MCF 10A (cell line): ENCODE results near the gene PLCG2. TPM values are rescaled to one million over a fixed set of nuclear protein-coding genes. Genes with fewer than 3 reads are reported as not detected.
A peak's percentile ranks its signal among the peaks of the same experiment; 100 is the strongest.

Experiments
- BruUV-seq: library from RNA; stranded (reverse); fragments of 400-500 nt; replicated peaks from 2 replicates; lab custom pipeline; 2021; lab: Mats Ljungman, UMichigan
- CTCF ChIA-PET: fragments of 300-600 bp; sonication (Branson Sonifier 250); formaldehyde crosslinking; extraction: SDS; loops from one replicate; lab custom pipeline; 2021; ENCODE audit warnings: antibody characterized with exemption, inconsistent platforms; lab: Yijun Ruan, JAX
- POLR2A ChIA-PET: fragments of 300-600, 350-650 bp; sonication (Branson Sonifier 250); formaldehyde crosslinking; extraction: SDS; loops from one replicate; lab custom pipeline; 2020; ENCODE audit warnings: antibody characterized with exemption, inconsistent platforms; lab: Yijun Ruan, JAX
- DNase-seq: peaks from one replicate; pipeline ENCODE4 v3.0.0-alpha.2; 2018; ENCODE audit not compliant: unreplicated experiment
- H3K27ac Mint-ChIP-seq: one replicate; pipeline ENCODE4 v1.8.0; 2022; ENCODE audit warnings: mild to moderate bottlenecking, low read depth, mixed read lengths; ENCODE audit not compliant: unreplicated experiment
- H3K27me3 Mint-ChIP-seq: one replicate; pipeline ENCODE4 v1.8.0; 2022; ENCODE audit warnings: mixed read lengths; ENCODE audit not compliant: insufficient read depth, unreplicated experiment
- H3K36me3 Mint-ChIP-seq: one replicate; pipeline ENCODE4 v1.8.0; 2022; ENCODE audit warnings: mild to moderate bottlenecking, moderate library complexity, mixed read lengths; ENCODE audit not compliant: insufficient read depth, unreplicated experiment
- H3K4me1 Mint-ChIP-seq: one replicate; pipeline ENCODE4 v1.8.0; 2022; ENCODE audit warnings: mixed read lengths; ENCODE audit not compliant: insufficient read depth, unreplicated experiment
- H3K4me3 Mint-ChIP-seq: one replicate; pipeline ENCODE4 v1.8.0; 2022; ENCODE audit warnings: mild to moderate bottlenecking, moderate library complexity, mixed read lengths; ENCODE audit not compliant: unreplicated experiment
- H3K9me3 Mint-ChIP-seq: one replicate; pipeline ENCODE4 v1.8.0; 2022; ENCODE audit warnings: mixed read lengths; ENCODE audit not compliant: unreplicated experiment
- intact Hi-C: fragments of 100-400 bp; cut with micrococcal nuclease; formaldehyde crosslinking; loops from 2 replicates; pipeline ENCODE4 v1.14.1; 2022
- total RNA-seq: library from RNA; stranded (reverse); gene quantifications from 2 replicates; pipeline ENCODE4 v1.2.3, GENCODE V29; 2022
- TF ChIP-seq, protein P1 (sequence below): fragments of 200-600 bp; IDR thresholded peaks from one replicate; pipeline ENCODE4 v1.8.0; 2022; ENCODE audit warnings: antibody characterized with exemption, mild to moderate bottlenecking; ENCODE audit not compliant: unreplicated experiment

PLCG2 gene
- total RNA-seq, 1 experiment from 2014 or later = 5.2 TPM

DNA sequence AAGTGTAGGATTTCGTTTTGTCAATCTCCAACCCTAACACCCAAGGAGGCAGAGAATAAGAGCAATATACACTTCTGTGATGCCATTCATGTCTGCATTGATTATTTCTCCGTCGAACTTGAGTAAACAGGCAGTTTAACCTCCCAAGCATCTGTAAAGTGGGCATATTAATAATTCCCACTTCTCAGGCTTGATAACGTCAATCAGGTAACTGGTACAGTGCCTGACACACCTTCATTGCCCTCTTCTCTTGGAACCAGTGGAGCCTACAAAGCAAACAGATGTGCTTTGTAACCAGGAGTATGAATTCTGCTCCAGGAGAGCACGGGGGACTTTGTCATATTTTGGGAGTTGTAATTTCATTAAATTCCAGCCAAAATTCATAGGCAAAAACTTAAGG lies 32.5 kb upstream of the PLCG2 start:
- Mint-ChIP-seq H3K4me1 (no peaks in the 10 kb centered on the region), H3K27me3 (no peaks in the 10 kb centered on the region), H3K27ac (peak overlapping the region; percentile 82), H3K9me3 (no peaks in the 10 kb centered on the region), H3K36me3 (no peaks in the 10 kb centered on the region), H3K4me3 (peak overlapping the region; percentile 67)
- no TSS peak for BruUV-seq
- ChIA-PET CTCF (no interaction called here), POLR2A (no interaction called here)
- DNase-seq = no peak
- TF ChIP-seq, protein P1, sequence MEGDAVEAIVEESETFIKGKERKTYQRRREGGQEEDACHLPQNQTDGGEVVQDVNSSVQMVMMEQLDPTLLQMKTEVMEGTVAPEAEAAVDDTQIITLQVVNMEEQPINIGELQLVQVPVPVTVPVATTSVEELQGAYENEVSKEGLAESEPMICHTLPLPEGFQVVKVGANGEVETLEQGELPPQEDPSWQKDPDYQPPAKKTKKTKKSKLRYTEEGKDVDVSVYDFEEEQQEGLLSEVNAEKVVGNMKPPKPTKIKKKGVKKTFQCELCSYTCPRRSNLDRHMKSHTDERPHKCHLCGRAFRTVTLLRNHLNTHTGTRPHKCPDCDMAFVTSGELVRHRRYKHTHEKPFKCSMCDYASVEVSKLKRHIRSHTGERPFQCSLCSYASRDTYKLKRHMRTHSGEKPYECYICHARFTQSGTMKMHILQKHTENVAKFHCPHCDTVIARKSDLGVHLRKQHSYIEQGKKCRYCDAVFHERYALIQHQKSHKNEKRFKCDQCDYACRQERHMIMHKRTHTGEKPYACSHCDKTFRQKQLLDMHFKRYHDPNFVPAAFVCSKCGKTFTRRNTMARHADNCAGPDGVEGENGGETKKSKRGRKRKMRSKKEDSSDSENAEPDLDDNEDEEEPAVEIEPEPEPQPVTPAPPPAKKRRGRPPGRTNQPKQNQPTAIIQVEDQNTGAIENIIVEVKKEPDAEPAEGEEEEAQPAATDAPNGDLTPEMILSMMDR = no peak
- intact Hi-C loops = no loop called here

DNA sequence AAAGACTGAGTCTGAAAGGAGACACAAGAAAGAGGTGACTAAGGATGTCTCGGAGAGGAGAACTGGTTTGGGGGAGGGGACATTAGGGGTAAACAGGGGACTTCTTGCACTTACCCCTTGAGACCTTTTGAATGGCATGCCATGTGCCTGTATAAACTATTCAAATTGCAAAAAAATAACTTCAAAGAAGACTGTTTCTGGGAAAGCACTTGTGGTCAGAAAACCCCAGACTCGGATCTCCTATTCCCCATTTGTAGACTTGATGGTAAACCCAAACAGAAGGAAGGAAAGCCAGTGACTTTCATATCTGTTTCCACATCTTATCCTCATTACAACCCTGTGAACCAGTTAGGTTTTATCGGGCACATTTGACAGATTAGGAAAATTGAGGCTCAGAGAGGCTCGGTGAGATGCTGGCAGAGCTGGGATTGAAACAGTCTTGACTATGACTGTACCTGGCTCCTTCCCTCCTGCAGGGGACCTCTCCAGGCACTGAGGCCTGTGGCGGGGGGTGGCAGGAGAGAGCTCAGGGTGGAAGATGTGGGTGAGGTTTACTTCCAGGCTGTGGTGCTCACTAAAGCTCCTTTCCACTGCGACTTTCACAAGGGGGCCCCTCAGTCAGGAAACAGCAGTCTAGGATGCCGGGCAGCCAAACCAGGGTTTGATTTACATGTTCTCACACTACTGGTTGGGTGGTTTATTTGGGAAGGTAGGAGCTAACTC lies 30.5 kb upstream of the PLCG2 start:
- no peak for DNase-seq
- POLR2A ChIA-PET = interaction anchor here (0.7 kb wide), 2 partner anchors 126 to 148 kb away, joined by 3 read pairs; no protein-coding TSS in a partner anchor
- Mint-ChIP-seq H3K9me3 (no peaks in the 10 kb centered on the region), H3K27me3 (no peaks in the 10 kb centered on the region), H3K4me1 (no peaks in the 10 kb centered on the region), H3K36me3 (no peaks in the 10 kb centered on the region), H3K4me3 (no peak overlapping the region), H3K27ac (no peak overlapping the region)
- TF ChIP-seq, protein P1 = no peak
- no TSS peak for BruUV-seq
- CTCF ChIA-PET = interaction anchor here (0.7 to 1.4 kb wide), 2 partner anchors 8 to 11 kb away, joined by 3 to 10 read pairs; no protein-coding TSS in a partner anchor
- intact Hi-C loops = no loop called here

DNA sequence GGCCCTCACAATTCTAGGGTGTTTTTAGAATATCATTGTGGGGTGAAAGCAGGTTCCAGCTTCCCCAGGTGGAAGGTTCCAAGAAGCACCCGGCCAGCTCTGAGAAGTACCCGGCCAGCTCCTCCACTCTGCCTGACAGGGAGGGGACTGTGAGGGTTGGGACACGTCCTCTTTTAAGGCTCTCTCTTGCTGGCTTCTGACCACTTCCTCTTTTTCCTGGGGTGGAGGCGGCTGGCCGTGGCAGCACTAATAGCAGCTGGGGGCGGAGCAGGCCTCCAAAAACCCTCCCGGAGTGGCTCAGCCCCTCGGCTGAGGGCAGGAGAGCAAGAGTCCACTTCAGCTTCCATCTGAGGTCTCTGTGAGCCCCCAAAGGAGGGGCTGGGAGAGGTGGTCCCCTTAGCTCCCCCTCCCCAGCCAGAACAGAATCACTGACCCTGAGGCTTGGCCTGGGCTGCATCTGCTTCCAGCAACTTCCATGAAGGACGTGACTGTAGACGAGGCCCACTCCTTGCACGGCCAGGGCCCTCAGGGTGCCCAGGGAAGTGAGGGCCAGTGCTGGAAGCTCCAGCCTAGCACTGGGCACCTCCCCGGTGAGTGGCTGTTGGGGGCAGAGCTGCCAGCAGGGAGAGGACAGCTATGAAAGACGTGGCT lies 26.7 kb upstream of the PLCG2 start:
- ChIA-PET CTCF (interaction anchor here (0.7 to 2.7 kb wide), 3 partner anchors 15 to 30 kb away, joined by 3 to 6 read pairs (median 6); no protein-coding TSS in a partner anchor), POLR2A (no interaction called here)
- DNase-seq = no peak
- Mint-ChIP-seq H3K4me1 (no peaks in the 10 kb centered on the region), H3K4me3 (no peak overlapping the region), H3K27ac (no peak overlapping the region), H3K9me3 (no peaks in the 10 kb centered on the region), H3K27me3 (no peaks in the 10 kb centered on the region), H3K36me3 (no peaks in the 10 kb centered on the region)
- TF ChIP-seq, protein P1 = no peak
- BruUV-seq = no TSS peak
- intact Hi-C loops = no loop called here

DNA sequence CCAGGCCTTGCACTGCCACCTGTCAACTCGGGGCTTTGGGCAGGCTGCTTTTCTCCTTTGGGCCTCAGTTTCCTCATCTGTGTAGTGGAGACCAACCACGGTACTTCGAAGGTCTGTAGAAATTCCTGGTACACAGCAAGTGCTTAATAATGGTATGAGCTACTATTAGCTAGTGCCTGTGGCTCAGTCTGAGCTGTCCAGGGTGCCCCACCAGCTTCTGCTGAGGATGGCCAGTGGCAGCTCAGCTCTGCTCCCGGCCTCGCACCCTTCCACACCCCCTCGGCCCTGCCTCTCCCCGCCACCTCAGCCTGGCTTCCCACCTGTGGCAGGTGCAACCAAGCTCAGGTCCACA lies 26.2 kb upstream of the PLCG2 start:
- no TSS peak for BruUV-seq
- Mint-ChIP-seq H3K9me3 (no peaks in the 10 kb centered on the region), H3K4me1 (no peaks in the 10 kb centered on the region), H3K27me3 (no peaks in the 10 kb centered on the region), H3K36me3 (no peaks in the 10 kb centered on the region), H3K27ac (no peak overlapping the region), H3K4me3 (no peak overlapping the region)
- DNase-seq = no peak
- ChIA-PET CTCF (interaction anchor here (0.6 to 2.7 kb wide), 3 partner anchors 15 to 442 kb away, joined by 3 to 6 read pairs (median 6); no protein-coding TSS in a partner anchor), POLR2A (no interaction called here)
- TF ChIP-seq, protein P1 = no peak
- intact Hi-C loops = no loop called here
